Measurements from ENCODE around the gene TUBB4B. TPM values are rescaled to one million over a fixed set of nuclear protein-coding genes. Genes with fewer than 3 reads are reported as not detected.

TUBB4B gene
- total RNA-seq, 2 experiments from 2014 or later = 417 to 443 TPM

DNA sequence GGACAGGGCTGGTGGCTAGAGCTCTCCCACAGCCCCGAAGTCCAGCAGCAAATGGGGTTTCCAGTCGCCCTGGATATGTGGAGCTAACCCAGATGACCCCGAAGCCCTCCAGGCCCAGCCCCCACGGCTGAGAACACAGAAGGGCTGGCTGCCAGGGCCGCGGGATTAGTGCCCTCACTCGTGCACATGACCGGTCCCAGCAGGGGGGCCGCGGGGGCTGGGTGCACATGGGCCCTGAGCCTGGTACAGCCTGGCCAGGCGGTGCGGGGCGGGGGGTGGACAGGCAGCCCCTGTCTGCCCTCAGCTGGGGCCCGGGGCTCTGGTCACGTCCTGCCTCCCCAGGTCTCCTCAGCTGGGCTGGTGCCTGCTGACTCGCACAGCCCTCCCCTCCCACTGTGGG lies 46.7 kb upstream of the TUBB4B start:
- Histone ChIP-seq H3K79me2 (ENCODE audit: insufficient read depth, low read depth, low read length) (peaks cover 10% of the 10 kb centered on the region; the same call in 1 of the 2 replicates), H3K4me3 (ENCODE audit: low read depth, low read length, poor library complexity, severe bottlenecking) (no peak overlapping the region), H4K20me1 (ENCODE audit: insufficient read depth, low read length) (no peaks in the 10 kb centered on the region), H3K9me3 (ENCODE audit: low read length) (no peaks in the 10 kb centered on the region), H2AFZ (ENCODE audit: low read length) (no peak overlapping the region), H3K27ac (ENCODE audit: low read depth, low read length, poor library complexity, severe bottlenecking) (no peak overlapping the region), H3K36me3 (ENCODE audit: insufficient read depth, low read length) (peaks cover 20% of the 10 kb centered on the region; the same call in 1 of the 2 replicates), H3K4me2 (ENCODE audit: low read length) (no peak overlapping the region), H3K9me2 (ENCODE audit: insufficient read depth, low read length) (no peaks in the 10 kb centered on the region), H3K4me1 (ENCODE audit: insufficient read depth, low read length, poor library complexity, severe bottlenecking) (peaks cover 12% of the 10 kb centered on the region)
- BruUV-seq (replicated peaks) = no TSS peak
- no peak for DNase-seq (ENCODE audit: low spot score)
- POLR2A ChIA-PET = no interaction called here
- CTCF ChIA-PET (ENCODE audit: unreplicated experiment) = interaction anchor here (0.5 kb wide), 1 partner anchor 166 kb away, joined by 3 read pairs; no protein-coding TSS in a partner anchor
- TF ChIP-seq EZH2phosphoT487 (IDR thresholded peaks at IDR 0.05; ENCODE audit: borderline replicate concordance, low read depth, low read length) = no peak
- TF ChIP-seq, protein P1, sequence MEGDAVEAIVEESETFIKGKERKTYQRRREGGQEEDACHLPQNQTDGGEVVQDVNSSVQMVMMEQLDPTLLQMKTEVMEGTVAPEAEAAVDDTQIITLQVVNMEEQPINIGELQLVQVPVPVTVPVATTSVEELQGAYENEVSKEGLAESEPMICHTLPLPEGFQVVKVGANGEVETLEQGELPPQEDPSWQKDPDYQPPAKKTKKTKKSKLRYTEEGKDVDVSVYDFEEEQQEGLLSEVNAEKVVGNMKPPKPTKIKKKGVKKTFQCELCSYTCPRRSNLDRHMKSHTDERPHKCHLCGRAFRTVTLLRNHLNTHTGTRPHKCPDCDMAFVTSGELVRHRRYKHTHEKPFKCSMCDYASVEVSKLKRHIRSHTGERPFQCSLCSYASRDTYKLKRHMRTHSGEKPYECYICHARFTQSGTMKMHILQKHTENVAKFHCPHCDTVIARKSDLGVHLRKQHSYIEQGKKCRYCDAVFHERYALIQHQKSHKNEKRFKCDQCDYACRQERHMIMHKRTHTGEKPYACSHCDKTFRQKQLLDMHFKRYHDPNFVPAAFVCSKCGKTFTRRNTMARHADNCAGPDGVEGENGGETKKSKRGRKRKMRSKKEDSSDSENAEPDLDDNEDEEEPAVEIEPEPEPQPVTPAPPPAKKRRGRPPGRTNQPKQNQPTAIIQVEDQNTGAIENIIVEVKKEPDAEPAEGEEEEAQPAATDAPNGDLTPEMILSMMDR (conservative IDR thresholded peaks at IDR 0.05; ENCODE audit: low read length) = no peak
- intact Hi-C loops (cut with micrococcal nuclease; ENCODE audit: unreplicated experiment) = no loop called here

DNA sequence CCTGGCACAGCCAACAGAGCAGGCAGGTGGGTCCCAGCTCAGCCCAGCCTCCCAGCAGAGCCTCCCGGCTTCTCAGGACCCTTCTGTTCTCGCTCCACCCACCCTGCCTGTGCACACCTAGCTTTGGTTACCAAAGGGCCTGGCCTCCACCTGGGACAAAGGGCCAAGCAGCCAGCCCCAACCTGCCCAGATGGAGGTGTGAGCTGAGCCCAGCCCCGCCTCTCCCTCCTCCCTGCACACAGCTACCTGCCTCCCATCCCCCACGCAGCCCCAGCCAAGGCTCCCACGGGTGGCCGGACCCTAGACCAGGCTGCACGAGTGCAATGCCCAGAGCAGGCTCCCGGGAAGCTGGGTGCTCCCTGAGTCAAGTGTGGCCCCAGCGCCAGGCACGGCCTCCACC lies 46.2 kb upstream of the TUBB4B start:
- intact Hi-C loops (cut with micrococcal nuclease; ENCODE audit: unreplicated experiment) = no loop called here
- Histone ChIP-seq H3K36me3 (ENCODE audit: insufficient read depth, low read length) (peaks cover 17% of the 10 kb centered on the region; the same call in 1 of the 2 replicates), H3K27ac (ENCODE audit: low read depth, low read length, poor library complexity, severe bottlenecking) (no peak overlapping the region), H4K20me1 (ENCODE audit: insufficient read depth, low read length) (no peaks in the 10 kb centered on the region), H3K79me2 (ENCODE audit: insufficient read depth, low read depth, low read length) (peaks cover 5% of the 10 kb centered on the region; the same call in 1 of the 2 replicates), H3K4me1 (ENCODE audit: insufficient read depth, low read length, poor library complexity, severe bottlenecking) (peaks cover 8% of the 10 kb centered on the region), H3K4me3 (ENCODE audit: low read depth, low read length, poor library complexity, severe bottlenecking) (no peak overlapping the region), H3K9me3 (ENCODE audit: low read length) (no peaks in the 10 kb centered on the region), H3K4me2 (ENCODE audit: low read length) (no peak overlapping the region), H3K9me2 (ENCODE audit: insufficient read depth, low read length) (no peaks in the 10 kb centered on the region), H2AFZ (ENCODE audit: low read length) (no peak overlapping the region)
- BruUV-seq (replicated peaks) = no TSS peak
- POLR2A ChIA-PET = no interaction called here
- no peak for TF ChIP-seq EZH2phosphoT487 (IDR thresholded peaks at IDR 0.05; ENCODE audit: borderline replicate concordance, low read depth, low read length)
- DNase-seq (ENCODE audit: low spot score) = no peak
- CTCF ChIA-PET (ENCODE audit: unreplicated experiment) = no interaction called here

DNA sequence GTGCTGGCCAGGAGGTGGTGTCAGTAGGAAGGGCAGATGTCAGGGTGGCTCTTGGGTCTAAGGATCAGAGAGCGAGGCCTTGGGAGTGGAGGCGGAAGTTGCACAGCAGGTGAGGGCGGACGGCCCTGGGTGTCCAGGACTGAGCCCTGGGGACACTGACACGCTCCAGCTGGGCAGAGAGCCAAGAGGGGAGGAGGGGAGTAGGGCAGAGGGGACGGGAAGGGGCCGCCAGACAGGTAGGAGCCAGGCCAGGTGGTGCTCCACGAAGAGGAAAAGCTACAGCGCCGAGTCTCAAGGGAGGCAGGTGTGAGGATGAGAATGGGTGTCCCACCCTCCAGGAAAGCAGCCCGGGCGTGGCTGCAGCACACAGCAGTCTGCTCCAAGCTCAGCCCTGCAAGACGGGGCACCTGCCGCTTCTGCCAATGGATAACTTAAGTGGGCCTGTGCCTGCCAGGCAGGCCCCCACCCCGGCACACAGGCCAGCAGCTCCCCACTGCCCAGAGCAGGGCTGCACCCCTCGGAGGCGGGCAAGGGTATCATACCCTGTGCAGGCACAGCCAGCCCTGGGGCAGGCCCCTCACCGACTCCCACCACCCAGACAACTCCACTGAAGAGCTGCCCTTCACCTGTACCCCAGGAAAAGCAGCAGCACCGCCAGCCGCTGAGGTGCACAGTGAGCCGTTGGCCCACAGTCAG lies 45.4 kb upstream of the TUBB4B start:
- H3K9me3 ChIP-seq (ENCODE audit: low read length) = no peaks in the 10 kb centered on the region
- peaks cover under 1% of the 10 kb centered on the region for H3K4me1 ChIP-seq (ENCODE audit: insufficient read depth, low read length, poor library complexity, severe bottlenecking)
- H3K4me3 ChIP-seq (ENCODE audit: low read depth, low read length, poor library complexity, severe bottlenecking) = no peak overlapping the region
- no peak overlapping the region for H3K4me2 ChIP-seq (ENCODE audit: low read length)
- no TSS peak for BruUV-seq (replicated peaks)
- intact Hi-C loops (cut with micrococcal nuclease; ENCODE audit: unreplicated experiment) = no loop called here
- H3K36me3 ChIP-seq (ENCODE audit: insufficient read depth, low read length) = peaks cover 9% of the 10 kb centered on the region; the same call in 1 of the 2 replicates
- no peak overlapping the region for H2AFZ ChIP-seq (ENCODE audit: low read length)
- CTCF ChIA-PET (ENCODE audit: unreplicated experiment) = interaction anchor here (0.5 kb wide), 2 partner anchors 28 to 543 kb away, joined by 4 to 5 read pairs; no protein-coding TSS in a partner anchor
- H3K27ac ChIP-seq (ENCODE audit: low read depth, low read length, poor library complexity, severe bottlenecking) = no peak overlapping the region
- DNase-seq (ENCODE audit: low spot score) = no peak
- no peaks in the 10 kb centered on the region for H3K79me2 ChIP-seq (ENCODE audit: insufficient read depth, low read depth, low read length)
- no peaks in the 10 kb centered on the region for H4K20me1 ChIP-seq (ENCODE audit: insufficient read depth, low read length)
- POLR2A ChIA-PET = no interaction called here
- TF ChIP-seq, protein P1 (conservative IDR thresholded peaks at IDR 0.05; ENCODE audit: low read length) = no peak
- no peak for TF ChIP-seq EZH2phosphoT487 (IDR thresholded peaks at IDR 0.05; ENCODE audit: borderline replicate concordance, low read depth, low read length)
- H3K9me2 ChIP-seq (ENCODE audit: insufficient read depth, low read length) = no peaks in the 10 kb centered on the region

All from OCI-LY7 (cell line).